ENCODE results near the gene BMP6.

- TF ChIP-seq, protein P1, sequence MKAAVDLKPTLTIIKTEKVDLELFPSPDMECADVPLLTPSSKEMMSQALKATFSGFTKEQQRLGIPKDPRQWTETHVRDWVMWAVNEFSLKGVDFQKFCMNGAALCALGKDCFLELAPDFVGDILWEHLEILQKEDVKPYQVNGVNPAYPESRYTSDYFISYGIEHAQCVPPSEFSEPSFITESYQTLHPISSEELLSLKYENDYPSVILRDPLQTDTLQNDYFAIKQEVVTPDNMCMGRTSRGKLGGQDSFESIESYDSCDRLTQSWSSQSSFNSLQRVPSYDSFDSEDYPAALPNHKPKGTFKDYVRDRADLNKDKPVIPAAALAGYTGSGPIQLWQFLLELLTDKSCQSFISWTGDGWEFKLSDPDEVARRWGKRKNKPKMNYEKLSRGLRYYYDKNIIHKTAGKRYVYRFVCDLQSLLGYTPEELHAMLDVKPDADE (IDR thresholded peaks at IDR 0.05) = no peak
- TF ChIP-seq, protein P2, sequence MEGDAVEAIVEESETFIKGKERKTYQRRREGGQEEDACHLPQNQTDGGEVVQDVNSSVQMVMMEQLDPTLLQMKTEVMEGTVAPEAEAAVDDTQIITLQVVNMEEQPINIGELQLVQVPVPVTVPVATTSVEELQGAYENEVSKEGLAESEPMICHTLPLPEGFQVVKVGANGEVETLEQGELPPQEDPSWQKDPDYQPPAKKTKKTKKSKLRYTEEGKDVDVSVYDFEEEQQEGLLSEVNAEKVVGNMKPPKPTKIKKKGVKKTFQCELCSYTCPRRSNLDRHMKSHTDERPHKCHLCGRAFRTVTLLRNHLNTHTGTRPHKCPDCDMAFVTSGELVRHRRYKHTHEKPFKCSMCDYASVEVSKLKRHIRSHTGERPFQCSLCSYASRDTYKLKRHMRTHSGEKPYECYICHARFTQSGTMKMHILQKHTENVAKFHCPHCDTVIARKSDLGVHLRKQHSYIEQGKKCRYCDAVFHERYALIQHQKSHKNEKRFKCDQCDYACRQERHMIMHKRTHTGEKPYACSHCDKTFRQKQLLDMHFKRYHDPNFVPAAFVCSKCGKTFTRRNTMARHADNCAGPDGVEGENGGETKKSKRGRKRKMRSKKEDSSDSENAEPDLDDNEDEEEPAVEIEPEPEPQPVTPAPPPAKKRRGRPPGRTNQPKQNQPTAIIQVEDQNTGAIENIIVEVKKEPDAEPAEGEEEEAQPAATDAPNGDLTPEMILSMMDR (conservative IDR thresholded peaks at IDR 0.05; ENCODE audit: low read depth in 2 of 2) = no peak
- no peak for TF ChIP-seq REST (IDR thresholded peaks at IDR 0.05; ENCODE audit: unreplicated experiment)
- no peak for TF ChIP-seq CREB1 (CRISPR knock-in tag; IDR thresholded peaks at IDR 0.05; ENCODE audit: low read depth)
- no peak for TF ChIP-seq EZH2phosphoT487 (IDR thresholded peaks at IDR 0.05; ENCODE audit: unreplicated experiment)
- TF ChIP-seq EZH2 (IDR thresholded peaks at IDR 0.05; ENCODE audit: low read depth, unreplicated experiment) = no peak
- no peak for TF ChIP-seq POLR2AphosphoS5 (IDR thresholded peaks at IDR 0.05; ENCODE audit: low read depth)
- no peak for TF ChIP-seq ZNF331 (CRISPR knock-in tag; IDR thresholded peaks at IDR 0.05; ENCODE audit: low read depth)
- TF ChIP-seq NANOG (IDR thresholded peaks at IDR 0.05; ENCODE audit: borderline replicate concordance) = no peak
These were observed 12.0 kb downstream of the BMP6 start for GRCh38 chr6:7737867-7738266.
